Vagina (tissue), 2 donors: ENCODE results near the gene AVPR2. TPM values are rescaled to one million over a fixed set of nuclear protein-coding genes. Genes with fewer than 3 reads are reported as not detected.

Source experiments
- DNase-seq, 2 donors: peaks; one replicate each; pipeline ENCODE4 v3.0.0-alpha.2; 2017; ENCODE audit errors: extremely low spot score in 2 of 2
- H3K27ac ChIP-seq: fragments of 200-600 bp; sonication (generic); one replicate; pipeline ENCODE4 v1.5.1; 2019
- H3K27me3 ChIP-seq: fragments of 200-600 bp; sonication (generic); one replicate; pipeline ENCODE4 v1.5.1; 2019
- H3K36me3 ChIP-seq, 2 donors: fragments of 200-600 bp; sonication (generic); one replicate each; pipeline ENCODE4 v1.5.1; 2017 to 2019
- H3K4me1 ChIP-seq: fragments of 200-600 bp; sonication (generic); one replicate; pipeline ENCODE4 v1.5.1; 2019
- H3K4me3 ChIP-seq, 2 donors: fragments of 200-600 bp; sonication (generic); 1 replicate in 1 of 2; 2 replicates in 1 of 2; pipeline ENCODE4 v1.5.1; 2016 to 2019
- H3K9me3 ChIP-seq: fragments of 200-600 bp; sonication (generic); one replicate; pipeline ENCODE4 v1.5.1; 2019
- CTCF ChIP-seq, 3 experiments: fragments of 450-650 bp in 2 of 3; fragments of 200-600 bp in 1 of 3; sonication (generic) in 1 of 3; IDR thresholded peaks; one replicate each; pipeline ENCODE4 v1.5.1; 2017 to 2019; ENCODE audit warnings: antibody characterized with exemption in 3 of 3, mild to moderate bottlenecking in 2 of 3, moderate library complexity in 2 of 3
- POLR2A ChIP-seq, 2 donors: fragments of 450-650 bp; IDR thresholded peaks; one replicate each; pipeline ENCODE4 v1.6.1; 2017; ENCODE audit warnings: antibody characterized with exemption in 2 of 2, mild to moderate bottlenecking in 2 of 2, moderate library complexity in 2 of 2
- POLR2AphosphoS5 ChIP-seq, 2 donors: sonication (generic); formaldehyde crosslinking; IDR thresholded peaks; one replicate each; pipeline ENCODE4 v1.9.0; 2017; ENCODE audit warnings: antibody characterized with exemption in 2 of 2, mild to moderate bottlenecking in 2 of 2, low read depth in 1 of 2; ENCODE audit not compliant: insufficient read depth in 1 of 2
- intact Hi-C: fragments of 100-400 bp; cut with DNase I; formaldehyde crosslinking; loops from one replicate; pipeline ENCODE4 v1.15.1; 2023
- total RNA-seq: library from RNA; depleted of rRNA; stranded (reverse); fragments of >200 nt; gene quantifications from one replicate; pipeline ENCODE4 v1.2.3, GENCODE V29; 2016

AVPR2 gene
- total RNA-seq, 1 donor from 2014 or later: 4.9 TPM

- H3K27me3 ChIP-seq: no peaks in the 10 kb centered on the region
- intact Hi-C loops: loop anchor here (10.0 kb wide), 1 partner anchor 773 kb away; no protein-coding TSS in a partner anchor
- TF ChIP-seq POLR2AphosphoS5 (IDR thresholded peaks at IDR 0.05; ENCODE audit: insufficient read depth in 1 of 2, low read depth in 1 of 2) (no peak), POLR2A (IDR thresholded peaks at IDR 0.05) (no peak), CTCF (IDR thresholded peaks at IDR 0.05) (no peak)
- no peaks in the 10 kb centered on the region for H3K9me3 ChIP-seq
- H3K4me1 ChIP-seq: no peaks in the 10 kb centered on the region
- H3K4me3 ChIP-seq: no peak overlapping the region
- no peak for DNase-seq
- no peaks in the 10 kb centered on the region for H3K36me3 ChIP-seq
- no peak overlapping the region for H3K27ac ChIP-seq
Measured at GRCh38 chrX:153867671-153868070, 36.8 kb upstream of the AVPR2 start.

GRCh38 chrX:153868576-153869472, 35.6 kb upstream of the AVPR2 start:
- no peak for TF ChIP-seq POLR2A (IDR thresholded peaks at IDR 0.05)
- TF ChIP-seq CTCF (IDR thresholded peaks at IDR 0.05): no peak
- TF ChIP-seq POLR2AphosphoS5 (IDR thresholded peaks at IDR 0.05; ENCODE audit: insufficient read depth in 1 of 2, low read depth in 1 of 2): no peak
- intact Hi-C loops: loop anchor here (10.0 kb wide), 1 partner anchor 774 kb away; no protein-coding TSS in a partner anchor
- Histone ChIP-seq H3K27ac (no peak overlapping the region), H3K4me3 (no peak overlapping the region), H3K27me3 (no peaks in the 10 kb centered on the region), H3K9me3 (no peaks in the 10 kb centered on the region), H3K4me1 (no peaks in the 10 kb centered on the region), H3K36me3 (no peaks in the 10 kb centered on the region)
- no peak for DNase-seq

GRCh38 chrX:153869473-153870287, 34.8 kb upstream of the AVPR2 start:
- intact Hi-C loops: loop anchor here (10.0 kb wide), 1 partner anchor 775 kb away; no protein-coding TSS in a partner anchor
- no peaks in the 10 kb centered on the region for H3K4me1 ChIP-seq

GRCh38 chrX:153870288-153870690, 34.2 kb upstream of the AVPR2 start:
- H3K27ac ChIP-seq: no peak overlapping the region
- intact Hi-C loops: no loop called here
- H3K36me3 ChIP-seq: no peaks in the 10 kb centered on the region
- TF ChIP-seq POLR2A (IDR thresholded peaks at IDR 0.05) (no peak), CTCF (IDR thresholded peaks at IDR 0.05) (no peak), POLR2AphosphoS5 (IDR thresholded peaks at IDR 0.05; ENCODE audit: insufficient read depth in 1 of 2, low read depth in 1 of 2) (no peak)
- no peaks in the 10 kb centered on the region for H3K27me3 ChIP-seq
- no peaks in the 10 kb centered on the region for H3K4me1 ChIP-seq
- H3K4me3 ChIP-seq: no peak overlapping the region
- no peak for DNase-seq
- H3K9me3 ChIP-seq: no peaks in the 10 kb centered on the region

More at GRCh38 chrX:153869473-153870287, 34.8 kb upstream of the AVPR2 start:
- Histone ChIP-seq H3K36me3 (no peaks in the 10 kb centered on the region), H3K4me3 (no peak overlapping the region), H3K27ac (no peak overlapping the region), H3K27me3 (no peaks in the 10 kb centered on the region), H3K9me3 (no peaks in the 10 kb centered on the region)
- TF ChIP-seq POLR2A (IDR thresholded peaks at IDR 0.05): no peak
- no peak for TF ChIP-seq CTCF (IDR thresholded peaks at IDR 0.05)
- TF ChIP-seq POLR2AphosphoS5 (IDR thresholded peaks at IDR 0.05; ENCODE audit: insufficient read depth in 1 of 2, low read depth in 1 of 2): no peak
- no peak for DNase-seq
